ENCODE results near the gene MSI1. TPM values are rescaled to one million over a fixed set of nuclear protein-coding genes. Genes with fewer than 3 reads are reported as not detected.

The MSI1 gene
- total RNA-seq, 2 donors from 2014 or later, result 0.27 TPM; not detected in 1

DNA sequence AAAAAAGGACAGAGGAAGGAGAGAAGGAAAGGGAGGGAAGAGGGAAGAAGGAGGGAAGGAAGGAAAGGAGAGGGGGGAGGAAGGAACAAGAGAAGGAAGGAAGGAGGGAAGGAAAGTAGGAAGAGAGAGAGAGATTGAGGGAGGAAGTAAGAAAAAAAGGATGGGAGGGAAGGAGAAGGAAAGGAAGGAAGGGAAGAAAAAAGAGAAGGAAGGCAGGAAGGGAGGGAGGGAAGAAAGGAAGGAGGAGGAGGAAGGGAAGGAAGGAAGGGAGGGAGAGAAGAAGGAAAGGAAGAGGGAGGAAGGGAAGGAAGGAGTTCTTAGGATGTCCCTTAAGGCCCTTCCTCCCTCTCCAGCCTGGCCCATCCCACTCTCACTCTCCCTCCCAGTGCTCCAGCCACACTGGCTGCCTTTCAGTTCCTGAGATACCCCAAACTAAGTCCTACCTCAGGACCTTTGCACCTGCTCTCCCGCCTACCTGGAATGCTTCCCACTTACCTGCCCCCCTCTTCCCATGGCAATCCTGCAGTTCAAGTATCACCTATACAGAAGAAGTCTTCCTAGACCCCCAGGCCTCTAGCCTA is 21.7 kb upstream of the MSI1 start:
- TF ChIP-seq, protein P1, sequence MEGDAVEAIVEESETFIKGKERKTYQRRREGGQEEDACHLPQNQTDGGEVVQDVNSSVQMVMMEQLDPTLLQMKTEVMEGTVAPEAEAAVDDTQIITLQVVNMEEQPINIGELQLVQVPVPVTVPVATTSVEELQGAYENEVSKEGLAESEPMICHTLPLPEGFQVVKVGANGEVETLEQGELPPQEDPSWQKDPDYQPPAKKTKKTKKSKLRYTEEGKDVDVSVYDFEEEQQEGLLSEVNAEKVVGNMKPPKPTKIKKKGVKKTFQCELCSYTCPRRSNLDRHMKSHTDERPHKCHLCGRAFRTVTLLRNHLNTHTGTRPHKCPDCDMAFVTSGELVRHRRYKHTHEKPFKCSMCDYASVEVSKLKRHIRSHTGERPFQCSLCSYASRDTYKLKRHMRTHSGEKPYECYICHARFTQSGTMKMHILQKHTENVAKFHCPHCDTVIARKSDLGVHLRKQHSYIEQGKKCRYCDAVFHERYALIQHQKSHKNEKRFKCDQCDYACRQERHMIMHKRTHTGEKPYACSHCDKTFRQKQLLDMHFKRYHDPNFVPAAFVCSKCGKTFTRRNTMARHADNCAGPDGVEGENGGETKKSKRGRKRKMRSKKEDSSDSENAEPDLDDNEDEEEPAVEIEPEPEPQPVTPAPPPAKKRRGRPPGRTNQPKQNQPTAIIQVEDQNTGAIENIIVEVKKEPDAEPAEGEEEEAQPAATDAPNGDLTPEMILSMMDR (IDR thresholded peaks at IDR 0.05), result no peak
- no peaks in the 10 kb centered on the region for H3K36me3 ChIP-seq
- H3K27me3 ChIP-seq (replicated peaks; ENCODE audit: insufficient read depth), result no peaks in the 10 kb centered on the region
- H3K9me3 ChIP-seq, result no peaks in the 10 kb centered on the region
- ATAC-seq (ENCODE audit: insufficient number of reproducible peaks, low FRiP score, low read depth) (no peak), DNase-seq (ENCODE audit: low spot score) (no peak)
- no peak overlapping the region for H3K4me3 ChIP-seq
- no peaks in the 10 kb centered on the region for H3K4me1 ChIP-seq (ENCODE audit: control insufficient read depth in 1 of 2, low read depth in 2 of 2)
- no peak overlapping the region for H3K27ac ChIP-seq

DNA sequence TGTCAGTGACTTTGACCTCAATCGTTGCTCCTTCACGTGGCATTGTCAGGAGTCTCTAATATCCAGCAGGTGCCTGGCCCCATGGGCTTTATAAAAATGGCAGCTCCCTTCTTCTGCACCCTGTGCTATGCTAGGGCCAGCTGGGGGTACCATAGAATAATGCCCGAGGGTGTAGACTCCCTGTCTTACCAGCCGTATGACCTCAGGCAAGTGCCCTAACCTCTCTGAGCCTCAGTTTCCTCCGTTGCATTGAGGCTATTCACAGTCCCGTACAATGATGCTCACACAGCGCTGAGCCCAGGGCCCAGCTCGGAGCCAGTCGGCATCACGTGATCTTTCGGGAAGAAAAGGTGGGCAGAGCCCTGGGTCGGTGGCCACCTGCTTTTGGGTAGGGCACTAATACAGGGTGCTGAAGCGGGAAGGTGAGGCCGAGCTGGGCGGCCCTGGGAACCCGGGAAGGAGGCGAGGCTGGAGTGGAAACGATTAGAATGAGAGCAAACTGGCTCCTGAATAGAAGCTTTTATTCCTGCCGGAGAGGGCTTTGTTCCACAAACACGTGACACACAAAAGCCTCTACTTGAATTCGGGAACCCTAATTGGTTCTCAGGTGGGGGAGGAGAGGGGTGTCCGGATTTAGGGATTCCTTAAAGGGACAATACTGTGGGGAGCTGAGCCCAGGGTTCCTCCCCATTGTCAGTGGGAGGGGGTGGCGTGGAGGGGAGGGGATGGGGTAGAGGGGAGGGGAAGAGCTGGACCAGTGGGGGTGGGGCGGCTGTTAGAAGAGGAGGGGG is 19.9 kb upstream of the MSI1 start:
- no peak for ATAC-seq (ENCODE audit: insufficient number of reproducible peaks, low FRiP score, low read depth)
- H3K4me1 ChIP-seq (ENCODE audit: control insufficient read depth in 1 of 2, low read depth in 2 of 2), result no peaks in the 10 kb centered on the region
- no peak for DNase-seq (ENCODE audit: low spot score)
- H3K36me3 ChIP-seq, result no peaks in the 10 kb centered on the region
- TF ChIP-seq, protein P1 (IDR thresholded peaks at IDR 0.05), result no peak
- H3K4me3 ChIP-seq, result no peak overlapping the region
- H3K27me3 ChIP-seq (replicated peaks; ENCODE audit: insufficient read depth), result no peaks in the 10 kb centered on the region
- H3K27ac ChIP-seq, result no peak overlapping the region
- no peaks in the 10 kb centered on the region for H3K9me3 ChIP-seq

DNA sequence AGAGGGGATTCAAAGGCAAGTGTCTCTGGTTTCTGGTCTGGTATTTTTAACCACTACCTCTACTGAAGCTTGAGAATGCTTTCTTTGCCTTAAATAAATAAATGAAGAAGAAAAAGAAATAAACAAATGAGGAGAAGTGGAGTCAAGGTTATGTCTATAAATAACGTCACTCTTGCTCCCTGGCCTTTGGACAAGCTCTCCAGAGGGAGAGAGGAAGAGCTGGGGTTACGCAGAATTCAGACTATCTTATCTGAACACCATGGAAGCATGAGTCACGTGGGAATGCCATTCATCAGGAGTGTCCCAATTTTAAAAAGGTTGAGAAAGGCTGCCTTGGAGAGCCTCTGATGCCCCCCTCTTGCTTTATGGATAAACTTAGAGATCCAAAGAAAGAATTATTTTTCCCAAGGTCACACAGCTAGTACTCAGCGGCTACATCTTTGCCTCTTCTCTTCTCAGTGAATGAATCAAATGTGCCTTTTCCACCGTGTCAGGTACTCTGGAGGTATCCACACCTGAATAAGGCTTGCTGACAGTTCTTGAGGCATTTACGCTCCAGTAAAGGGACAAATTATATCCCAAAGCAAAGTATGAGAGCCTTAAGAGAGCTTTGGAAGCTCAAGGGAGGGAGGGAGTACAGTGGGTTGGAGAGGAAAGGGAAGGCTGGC is 12.9 kb upstream of the MSI1 start:
- H3K4me3 ChIP-seq, result no peak overlapping the region
- H3K27ac ChIP-seq, result no peak overlapping the region
- H3K36me3 ChIP-seq, result no peaks in the 10 kb centered on the region
- ATAC-seq (ENCODE audit: insufficient number of reproducible peaks, low FRiP score, low read depth) (no peak), DNase-seq (ENCODE audit: low spot score) (no peak)
- no peaks in the 10 kb centered on the region for H3K27me3 ChIP-seq (replicated peaks; ENCODE audit: insufficient read depth)
- TF ChIP-seq, protein P1 (IDR thresholded peaks at IDR 0.05), result no peak
- no peaks in the 10 kb centered on the region for H3K9me3 ChIP-seq
- no peaks in the 10 kb centered on the region for H3K4me1 ChIP-seq (ENCODE audit: control insufficient read depth in 1 of 2, low read depth in 2 of 2)

DNA sequence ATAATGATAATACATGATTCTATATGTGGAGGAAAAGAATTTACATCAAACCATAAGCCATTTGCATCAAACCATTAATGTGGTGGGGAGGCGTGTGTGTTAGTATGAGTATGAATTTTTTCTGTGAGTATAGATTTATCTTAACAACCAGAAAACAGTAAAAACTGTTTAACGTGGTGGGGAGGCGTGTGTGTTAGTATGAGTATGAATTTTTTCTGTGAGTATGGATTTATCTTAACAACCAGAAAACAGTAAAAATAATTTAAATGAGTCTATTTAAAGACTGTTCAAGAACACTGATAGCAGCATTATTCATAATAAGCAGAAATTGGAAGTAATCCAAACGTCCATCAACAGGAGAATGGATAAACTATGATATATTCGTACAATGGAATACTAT is 9.1 kb upstream of the MSI1 start:
- Histone ChIP-seq H3K27me3 (replicated peaks; ENCODE audit: insufficient read depth) (peaks cover 5% of the 10 kb centered on the region), H3K27ac (no peak overlapping the region), H3K4me1 (ENCODE audit: control insufficient read depth in 1 of 2, low read depth in 2 of 2) (no peaks in the 10 kb centered on the region), H3K9me3 (no peaks in the 10 kb centered on the region), H3K36me3 (no peaks in the 10 kb centered on the region), H3K4me3 (no peak overlapping the region)
- DNase-seq (ENCODE audit: low spot score) (no peak), ATAC-seq (ENCODE audit: insufficient number of reproducible peaks, low FRiP score, low read depth) (no peak)
- TF ChIP-seq, protein P1 (IDR thresholded peaks at IDR 0.05), result no peak

DNA sequence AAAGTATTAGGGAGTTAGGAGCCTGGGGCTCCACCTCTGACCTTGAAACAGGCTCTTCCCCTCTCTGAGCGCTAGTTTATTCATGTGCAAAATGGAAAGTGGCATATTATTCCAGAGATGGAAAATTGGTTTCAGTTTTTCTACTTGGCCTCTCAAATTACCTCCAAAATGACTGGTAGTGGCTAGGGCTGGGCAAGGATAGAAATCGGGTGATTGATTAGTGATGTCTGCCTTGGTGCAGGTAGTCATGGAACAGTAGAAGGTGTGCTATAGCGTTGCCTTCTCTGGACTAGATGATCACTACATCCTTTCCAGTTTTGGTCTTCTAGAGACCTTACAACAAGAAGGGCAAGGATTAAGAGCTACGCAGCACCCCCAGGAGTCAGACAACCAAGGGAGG is 8.6 kb upstream of the MSI1 start:
- Histone ChIP-seq H3K27me3 (replicated peaks; ENCODE audit: insufficient read depth) (peaks cover 5% of the 10 kb centered on the region), H3K9me3 (no peaks in the 10 kb centered on the region), H3K4me1 (ENCODE audit: control insufficient read depth in 1 of 2, low read depth in 2 of 2) (no peaks in the 10 kb centered on the region), H3K27ac (no peak overlapping the region), H3K36me3 (no peaks in the 10 kb centered on the region), H3K4me3 (no peak overlapping the region)
- TF ChIP-seq, protein P1 (IDR thresholded peaks at IDR 0.05), result no peak
- no peak for ATAC-seq (ENCODE audit: insufficient number of reproducible peaks, low FRiP score, low read depth)
- DNase-seq (ENCODE audit: low spot score), result no peak

Measured in thoracic aorta (tissue), 2 donors.